AG04449 (cell line): ENCODE results near the gene OCIAD1.

Experiments
- CTCF ChIA-PET: fragments of 350-600 bp; formaldehyde crosslinking; extraction: SDS; loops from one replicate; lab custom pipeline; 2021; ENCODE audit warnings: antibody characterized with exemption; lab: Yijun Ruan, JAX
- POLR2A ChIA-PET: fragments of 400-600, 350-600 bp; formaldehyde crosslinking; extraction: SDS; loops from one replicate; lab custom pipeline; 2020; ENCODE audit warnings: antibody characterized with exemption, inconsistent platforms; lab: Yijun Ruan, JAX
- DNase-seq: peaks from one replicate; pipeline ENCODE4 v3.0.0-alpha.2; 2010; ENCODE audit warnings: low read depth, low spot score
- H3K4me3 ChIP-seq: 2 replicates; pipeline ENCODE4 v1.5.1; 2011; ENCODE audit warnings: low read depth, mild to moderate bottlenecking, control low read depth, low read length
- TF ChIP-seq, protein P1 (sequence below): IDR thresholded peaks from one replicate; pipeline ENCODE4 v1.5.1; 2011; ENCODE audit warnings: mild to moderate bottlenecking, moderate library complexity, low read length, control low read depth, inconsistent platforms; ENCODE audit not compliant: insufficient read depth; ENCODE audit errors: missing control alignments

OCIAD1 gene

DNA sequence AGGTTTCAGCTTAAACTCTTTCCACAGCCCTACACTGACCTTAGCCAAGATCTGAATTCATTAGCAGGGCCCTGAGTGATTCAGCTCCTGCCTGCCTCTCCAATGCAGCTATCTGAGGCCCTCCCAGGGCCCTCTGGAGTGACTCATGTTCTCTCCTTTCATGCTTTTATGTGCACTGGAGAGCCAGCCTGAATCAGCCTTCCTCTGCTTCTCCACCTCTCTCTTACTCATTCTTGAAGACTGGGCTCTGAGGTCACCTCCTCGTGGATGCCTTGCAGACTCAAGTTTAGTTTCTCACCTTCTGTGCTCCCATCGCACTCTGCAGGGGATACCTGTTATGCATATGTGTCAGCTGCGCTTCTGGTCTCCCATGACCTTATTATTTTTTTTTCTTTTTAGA is 78.8 kb downstream of the OCIAD1 start:
- no peak overlapping the region; the same call in 1 of the 2 replicates for H3K4me3 ChIP-seq
- TF ChIP-seq, protein P1, sequence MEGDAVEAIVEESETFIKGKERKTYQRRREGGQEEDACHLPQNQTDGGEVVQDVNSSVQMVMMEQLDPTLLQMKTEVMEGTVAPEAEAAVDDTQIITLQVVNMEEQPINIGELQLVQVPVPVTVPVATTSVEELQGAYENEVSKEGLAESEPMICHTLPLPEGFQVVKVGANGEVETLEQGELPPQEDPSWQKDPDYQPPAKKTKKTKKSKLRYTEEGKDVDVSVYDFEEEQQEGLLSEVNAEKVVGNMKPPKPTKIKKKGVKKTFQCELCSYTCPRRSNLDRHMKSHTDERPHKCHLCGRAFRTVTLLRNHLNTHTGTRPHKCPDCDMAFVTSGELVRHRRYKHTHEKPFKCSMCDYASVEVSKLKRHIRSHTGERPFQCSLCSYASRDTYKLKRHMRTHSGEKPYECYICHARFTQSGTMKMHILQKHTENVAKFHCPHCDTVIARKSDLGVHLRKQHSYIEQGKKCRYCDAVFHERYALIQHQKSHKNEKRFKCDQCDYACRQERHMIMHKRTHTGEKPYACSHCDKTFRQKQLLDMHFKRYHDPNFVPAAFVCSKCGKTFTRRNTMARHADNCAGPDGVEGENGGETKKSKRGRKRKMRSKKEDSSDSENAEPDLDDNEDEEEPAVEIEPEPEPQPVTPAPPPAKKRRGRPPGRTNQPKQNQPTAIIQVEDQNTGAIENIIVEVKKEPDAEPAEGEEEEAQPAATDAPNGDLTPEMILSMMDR: no peak
- ChIA-PET CTCF (interaction anchor here (1.6 kb wide), 1 partner anchor 331 kb away, joined by 4 read pairs; no protein-coding TSS in a partner anchor), POLR2A (interaction anchor here (1.0 kb wide), 1 partner anchor 59 kb away, joined by 3 read pairs; no protein-coding TSS in a partner anchor)
- DNase-seq: peak; percentile 94

- CTCF ChIA-PET: no interaction called here
- no peak for DNase-seq
- H3K4me3 ChIP-seq: no peak overlapping the region
- TF ChIP-seq, protein P1: no peak
- POLR2A ChIA-PET: no interaction called here
These were observed 79.6 kb downstream of the OCIAD1 start for GRCh38 chr4:48910511-48910910.
